Measurements from ENCODE around the gene NDRG3.

GRCh38 chr20:36773597-36774390 lies 27.9 kb upstream of the NDRG3 start, which contains the start of gene DSN1:
- TF ChIP-seq EP300 (IDR thresholded peaks at IDR 0.05), result no peak
- TF ChIP-seq CTCF (IDR thresholded peaks at IDR 0.05), result peak in 1 of 3 donors; percentile 59
- TF ChIP-seq POLR2A (IDR thresholded peaks at IDR 0.05), result peak; percentile 67
